K562 treated with DMSO at 1 percent for 12 hours (cell line): ENCODE measurements around the gene CYYR1. TPM values are rescaled to one million over a fixed set of nuclear protein-coding genes. Genes with fewer than 3 reads are reported as not detected.

Source experiments
- total RNA-seq: library from RNA; unstranded; fragments of 300-600 nt; gene quantifications from 2 replicates; pipeline ENCODE4 v1.2.3, GENCODE V29; 2022; ENCODE audit not compliant: insufficient read depth

Gene CYYR1
- total RNA-seq = not detected in 2 replicates

DNA sequence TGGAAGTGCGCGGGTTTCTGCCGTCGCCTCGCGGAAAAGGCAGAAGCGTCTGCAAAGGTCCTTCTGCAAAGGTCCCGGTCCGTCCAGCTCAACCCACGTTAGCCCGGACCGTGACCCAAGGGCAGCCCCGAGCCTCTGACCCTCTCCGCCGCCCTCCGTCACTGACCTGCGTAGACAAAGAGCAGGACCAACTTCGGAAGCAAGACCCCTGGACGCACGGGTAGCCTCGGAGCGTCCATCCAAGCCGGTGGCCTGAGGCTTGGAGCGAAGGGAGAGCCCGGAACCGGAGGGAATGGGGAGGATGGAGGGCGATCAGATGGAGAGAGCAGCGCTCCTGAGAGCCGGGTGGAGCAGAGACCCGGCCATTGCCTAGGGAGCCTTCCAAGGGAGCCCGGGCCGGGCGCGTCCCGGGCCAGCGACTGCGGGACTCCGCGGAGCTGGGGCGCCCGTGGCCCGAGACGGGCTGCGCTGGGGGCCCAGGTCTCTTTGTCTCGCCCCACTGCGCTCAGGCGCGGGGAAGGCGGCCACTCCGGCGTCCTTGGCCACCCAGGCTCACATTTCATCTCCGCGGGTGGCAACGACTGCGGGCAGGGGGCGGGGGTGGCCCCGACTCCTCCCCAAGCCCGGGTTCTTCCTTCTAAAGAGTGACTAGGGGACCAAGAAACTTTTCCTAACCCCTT is at the start of gene CYYR1:
Gene CYYR1, minus strand, starts transcription at position 585 of the 680 bp plus-strand sequence. Its CDS starts 346 bp downstream, at position 239.

